Measurements from ENCODE around the gene TCEANC.

DNA sequence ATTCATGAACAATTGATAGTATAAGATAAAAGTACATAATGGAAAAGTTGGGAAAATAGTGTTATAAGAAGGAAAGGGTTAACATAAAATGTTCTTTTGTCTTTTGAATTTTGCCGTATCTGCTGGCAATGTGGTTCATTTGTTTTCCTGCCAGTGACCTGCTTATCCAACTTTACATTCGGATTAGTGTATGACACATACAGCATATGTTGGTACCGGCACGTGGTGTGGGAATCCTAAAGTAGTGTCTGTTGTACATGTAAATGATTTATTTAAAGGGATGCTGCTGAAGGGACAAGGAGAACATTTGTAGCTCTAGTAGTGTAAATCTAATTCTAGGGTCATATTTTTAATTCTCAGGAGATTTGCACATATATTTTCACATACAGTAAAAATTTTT lies 47.4 kb downstream of the TCEANC start:
- TF ChIP-seq, protein P1, sequence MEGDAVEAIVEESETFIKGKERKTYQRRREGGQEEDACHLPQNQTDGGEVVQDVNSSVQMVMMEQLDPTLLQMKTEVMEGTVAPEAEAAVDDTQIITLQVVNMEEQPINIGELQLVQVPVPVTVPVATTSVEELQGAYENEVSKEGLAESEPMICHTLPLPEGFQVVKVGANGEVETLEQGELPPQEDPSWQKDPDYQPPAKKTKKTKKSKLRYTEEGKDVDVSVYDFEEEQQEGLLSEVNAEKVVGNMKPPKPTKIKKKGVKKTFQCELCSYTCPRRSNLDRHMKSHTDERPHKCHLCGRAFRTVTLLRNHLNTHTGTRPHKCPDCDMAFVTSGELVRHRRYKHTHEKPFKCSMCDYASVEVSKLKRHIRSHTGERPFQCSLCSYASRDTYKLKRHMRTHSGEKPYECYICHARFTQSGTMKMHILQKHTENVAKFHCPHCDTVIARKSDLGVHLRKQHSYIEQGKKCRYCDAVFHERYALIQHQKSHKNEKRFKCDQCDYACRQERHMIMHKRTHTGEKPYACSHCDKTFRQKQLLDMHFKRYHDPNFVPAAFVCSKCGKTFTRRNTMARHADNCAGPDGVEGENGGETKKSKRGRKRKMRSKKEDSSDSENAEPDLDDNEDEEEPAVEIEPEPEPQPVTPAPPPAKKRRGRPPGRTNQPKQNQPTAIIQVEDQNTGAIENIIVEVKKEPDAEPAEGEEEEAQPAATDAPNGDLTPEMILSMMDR (IDR thresholded peaks at IDR 0.05): no peak
- no peak for TF ChIP-seq POLR2A (IDR thresholded peaks at IDR 0.05)
